DND-41 (cell line): Measurements from ENCODE around the gene ZNF497.

Experiments
- EZH2 ChIP-seq: IDR thresholded peaks from 3 replicates; pipeline ENCODE4 v1.6.1; 2012; ENCODE audit warnings: borderline replicate concordance, low read depth, mild to moderate bottlenecking, moderate library complexity, low read length, inconsistent platforms; ENCODE audit not compliant: severe bottlenecking
- TF ChIP-seq, protein P1 (sequence below): IDR thresholded peaks from 2 replicates; pipeline ENCODE4 v1.5.1; 2012; ENCODE audit warnings: borderline replicate concordance, low read length, moderate library complexity, mild to moderate bottlenecking; ENCODE audit not compliant: poor library complexity, severe bottlenecking; ENCODE audit errors: extremely low read depth

- TF ChIP-seq, protein P1, sequence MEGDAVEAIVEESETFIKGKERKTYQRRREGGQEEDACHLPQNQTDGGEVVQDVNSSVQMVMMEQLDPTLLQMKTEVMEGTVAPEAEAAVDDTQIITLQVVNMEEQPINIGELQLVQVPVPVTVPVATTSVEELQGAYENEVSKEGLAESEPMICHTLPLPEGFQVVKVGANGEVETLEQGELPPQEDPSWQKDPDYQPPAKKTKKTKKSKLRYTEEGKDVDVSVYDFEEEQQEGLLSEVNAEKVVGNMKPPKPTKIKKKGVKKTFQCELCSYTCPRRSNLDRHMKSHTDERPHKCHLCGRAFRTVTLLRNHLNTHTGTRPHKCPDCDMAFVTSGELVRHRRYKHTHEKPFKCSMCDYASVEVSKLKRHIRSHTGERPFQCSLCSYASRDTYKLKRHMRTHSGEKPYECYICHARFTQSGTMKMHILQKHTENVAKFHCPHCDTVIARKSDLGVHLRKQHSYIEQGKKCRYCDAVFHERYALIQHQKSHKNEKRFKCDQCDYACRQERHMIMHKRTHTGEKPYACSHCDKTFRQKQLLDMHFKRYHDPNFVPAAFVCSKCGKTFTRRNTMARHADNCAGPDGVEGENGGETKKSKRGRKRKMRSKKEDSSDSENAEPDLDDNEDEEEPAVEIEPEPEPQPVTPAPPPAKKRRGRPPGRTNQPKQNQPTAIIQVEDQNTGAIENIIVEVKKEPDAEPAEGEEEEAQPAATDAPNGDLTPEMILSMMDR, result no peak
- TF ChIP-seq EZH2, result no peak
These were observed 9.5 kb downstream of the ZNF497 start, which contains the start of gene A1BG for GRCh38 chr19:58352760-58353671.
